SK-N-SH treated with all-trans-retinoic acid at 6 μM for 48 hours (cell line): ENCODE results near the gene CCT3.

ENCODE experiments used
- ATAC-seq: fragments of 200-7000 bp; cut with Tn5 transposase; 3 replicates; pipeline ENCODE4 v1.9.1; 2020; ENCODE audit warnings: mild to moderate bottlenecking, moderate library complexity
- ARNTL ChIP-seq: fragments of 450-650 bp; formaldehyde crosslinking; IDR thresholded peaks from 2 replicates; pipeline ENCODE4 v1.5.0; 2020; ENCODE audit warnings: low read depth, mild to moderate bottlenecking, moderate library complexity, borderline replicate concordance
- CSDC2 ChIP-seq: fragments of 250-450 bp; sonication (Bioruptor Pico); IDR thresholded peaks from 2 replicates; pipeline ENCODE4 v1.5.0; 2020; ENCODE audit warnings: mild to moderate bottlenecking, moderate library complexity
- CSRNP3 ChIP-seq: fragments of 250-450 bp; sonication (Bioruptor Pico); IDR thresholded peaks from 2 replicates; pipeline ENCODE4 v1.5.1; 2021; ENCODE audit warnings: mild to moderate bottlenecking, moderate library complexity
- ESRRG ChIP-seq: fragments of 250-450 bp; sonication (Bioruptor Pico); IDR thresholded peaks from 2 replicates; pipeline ENCODE4 v1.6.1; 2021; ENCODE audit warnings: mild to moderate bottlenecking
- GLIS3 ChIP-seq: fragments of 250-450 bp; sonication (Bioruptor Pico); IDR thresholded peaks from 2 replicates; pipeline ENCODE4 v1.5.0; 2020; ENCODE audit warnings: mild to moderate bottlenecking, moderate library complexity
- ISL1 ChIP-seq: fragments of 250-450 bp; sonication (Bioruptor Pico); IDR thresholded peaks from 2 replicates; pipeline ENCODE4 v2.1.2; 2022; ENCODE audit warnings: mild to moderate bottlenecking, moderate library complexity
- OSR1 ChIP-seq: fragments of 250-450 bp; sonication (Bioruptor Pico); IDR thresholded peaks from 2 replicates; pipeline ENCODE4 v1.8.0; 2022; ENCODE audit warnings: moderate library complexity, mild to moderate bottlenecking, inconsistent platforms
- POU6F1 ChIP-seq: fragments of 250-450 bp; sonication (Bioruptor Pico); IDR thresholded peaks from 2 replicates; pipeline ENCODE4 v1.8.0; 2021; ENCODE audit warnings: low read depth, mild to moderate bottlenecking, moderate library complexity, borderline replicate concordance
- PPARA ChIP-seq: fragments of 250-450 bp; sonication (Bioruptor Pico); IDR thresholded peaks from 2 replicates; pipeline ENCODE4 v1.5.0; 2020; ENCODE audit warnings: mild to moderate bottlenecking, borderline replicate concordance
- RARB ChIP-seq: fragments of 250-450 bp; sonication (Bioruptor Pico); IDR thresholded peaks from 2 replicates; pipeline ENCODE4 v1.8.0; 2021; ENCODE audit warnings: mild to moderate bottlenecking, moderate library complexity
- SNAI2 ChIP-seq: fragments of 250-450 bp; sonication (Bioruptor Pico); IDR thresholded peaks from 2 replicates; pipeline ENCODE4 v1.5.0; 2020; ENCODE audit warnings: mild to moderate bottlenecking, moderate library complexity
- TCF4 ChIP-seq: fragments of 250-450 bp; sonication (Bioruptor Pico); IDR thresholded peaks from 2 replicates; pipeline ENCODE4 v1.8.0; 2021; ENCODE audit warnings: mild to moderate bottlenecking, moderate library complexity, borderline replicate concordance
- TOX ChIP-seq: fragments of 250-450 bp; sonication (Bioruptor Pico); IDR thresholded peaks from 2 replicates; pipeline ENCODE4 v1.8.0; 2021; ENCODE audit warnings: mild to moderate bottlenecking, moderate library complexity, borderline replicate concordance
- ZC3H10 ChIP-seq: fragments of 250-450 bp; sonication (Bioruptor Pico); IDR thresholded peaks from 2 replicates; pipeline ENCODE4 v1.5.1; 2021; ENCODE audit warnings: mild to moderate bottlenecking, moderate library complexity
- ZFP3 ChIP-seq: fragments of 250-450 bp; sonication (Bioruptor Pico); IDR thresholded peaks from 2 replicates; pipeline ENCODE4 v1.5.0; 2020; ENCODE audit warnings: mild to moderate bottlenecking, moderate library complexity
- ZFP30 ChIP-seq: fragments of 450-650 bp; formaldehyde crosslinking; IDR thresholded peaks from 2 replicates; pipeline ENCODE4 v1.5.0; 2022; ENCODE audit warnings: mild to moderate bottlenecking, moderate library complexity
- ZNF565 ChIP-seq: fragments of 450-650 bp; formaldehyde crosslinking; conservative IDR thresholded peaks from 2 replicates; pipeline ENCODE4 v1.5.0; 2020; ENCODE audit warnings: low read depth, mild to moderate bottlenecking, moderate library complexity
- ZNF70 ChIP-seq: fragments of 450-650 bp; formaldehyde crosslinking; IDR thresholded peaks from 2 replicates; pipeline ENCODE4 v1.5.0; 2020; ENCODE audit warnings: mild to moderate bottlenecking, moderate library complexity
- ZNF8 ChIP-seq: fragments of 450-650 bp; formaldehyde crosslinking; IDR thresholded peaks from 2 replicates; pipeline ENCODE4 v1.5.0; 2020; ENCODE audit warnings: mild to moderate bottlenecking, moderate library complexity
- TF ChIP-seq, protein P1 (sequence below): fragments of 250-450 bp; sonication (Bioruptor Pico); IDR thresholded peaks from 2 replicates; pipeline ENCODE4 v1.8.0; 2020; ENCODE audit warnings: mild to moderate bottlenecking, moderate library complexity, borderline replicate concordance
- TF ChIP-seq, protein P2 (sequence below): fragments of 250-450 bp; sonication (Bioruptor Pico); IDR thresholded peaks from 2 replicates; pipeline ENCODE4 v1.5.1; 2020; ENCODE audit warnings: low read depth, mild to moderate bottlenecking, moderate library complexity
- TF ChIP-seq, protein P3 (sequence below): fragments of 250-450 bp; sonication (Bioruptor Pico); IDR thresholded peaks from 2 replicates; pipeline ENCODE4 v1.5.0; 2020; ENCODE audit warnings: mild to moderate bottlenecking, moderate library complexity

Gene CCT3

GRCh38 chr1:156305215-156305614 lies 32.9 kb downstream of the CCT3 start:
- no peak for ATAC-seq
- TF ChIP-seq GLIS3 (CRISPR knock-in tag): no peak
- TF ChIP-seq, all 23 proteins: peak for 0

GRCh38 chr1:156303241-156303640 lies 34.9 kb downstream of the CCT3 start:
- no peak for ATAC-seq
- TF ChIP-seq OSR1 (CRISPR knock-in tag): no peak
- no peak for TF ChIP-seq ZC3H10
- TF ChIP-seq ESRRG: no peak
- TF ChIP-seq, all 23 proteins: peak for 0

DNA sequence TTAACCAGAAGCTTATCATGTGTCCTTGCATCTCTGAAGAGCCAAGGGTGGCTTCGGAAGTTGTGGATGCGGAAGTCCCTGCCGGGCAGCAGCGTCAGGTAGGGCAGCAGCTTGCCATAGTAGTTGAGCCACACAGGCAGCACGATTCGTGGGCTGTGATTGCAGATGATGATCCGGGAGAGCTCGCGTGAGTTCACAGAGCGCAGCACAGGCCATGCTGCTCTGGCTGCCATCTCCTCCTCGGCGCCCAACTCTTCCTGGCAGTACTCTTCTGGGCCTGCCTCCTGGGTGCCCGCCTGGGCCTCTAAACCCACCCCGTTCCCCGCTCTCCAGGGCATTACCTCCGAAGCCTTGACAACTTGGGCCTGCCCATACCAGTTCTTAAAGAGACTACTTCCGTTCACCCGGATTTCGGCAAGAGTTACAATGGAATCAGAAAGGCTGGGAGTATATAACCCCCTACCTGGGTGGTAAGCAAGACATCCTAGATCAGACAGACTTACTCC lies 39.2 kb downstream of the CCT3 start, which contains the start of gene VHLL:
Gene VHLL (minus strand): TSS at position 456 of the 506 bp plus-strand sequence. CDS start 118 bp downstream, at position 338.
- no peak for ATAC-seq
- no peak for TF ChIP-seq ESRRG
- no peak for TF ChIP-seq ZNF70 (CRISPR knock-in tag)
- TF ChIP-seq OSR1 (CRISPR knock-in tag): no peak
- TF ChIP-seq, protein P1, sequence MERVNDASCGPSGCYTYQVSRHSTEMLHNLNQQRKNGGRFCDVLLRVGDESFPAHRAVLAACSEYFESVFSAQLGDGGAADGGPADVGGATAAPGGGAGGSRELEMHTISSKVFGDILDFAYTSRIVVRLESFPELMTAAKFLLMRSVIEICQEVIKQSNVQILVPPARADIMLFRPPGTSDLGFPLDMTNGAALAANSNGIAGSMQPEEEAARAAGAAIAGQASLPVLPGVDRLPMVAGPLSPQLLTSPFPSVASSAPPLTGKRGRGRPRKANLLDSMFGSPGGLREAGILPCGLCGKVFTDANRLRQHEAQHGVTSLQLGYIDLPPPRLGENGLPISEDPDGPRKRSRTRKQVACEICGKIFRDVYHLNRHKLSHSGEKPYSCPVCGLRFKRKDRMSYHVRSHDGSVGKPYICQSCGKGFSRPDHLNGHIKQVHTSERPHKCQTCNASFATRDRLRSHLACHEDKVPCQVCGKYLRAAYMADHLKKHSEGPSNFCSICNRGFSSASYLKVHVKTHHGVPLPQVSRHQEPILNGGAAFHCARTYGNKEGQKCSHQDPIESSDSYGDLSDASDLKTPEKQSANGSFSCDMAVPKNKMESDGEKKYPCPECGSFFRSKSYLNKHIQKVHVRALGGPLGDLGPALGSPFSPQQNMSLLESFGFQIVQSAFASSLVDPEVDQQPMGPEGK (CRISPR knock-in tag): no peak
- TF ChIP-seq ZFP3 (CRISPR knock-in tag): no peak
- no peak for TF ChIP-seq ZNF8 (CRISPR knock-in tag)
- no peak for TF ChIP-seq SNAI2
- TF ChIP-seq, protein P2, sequence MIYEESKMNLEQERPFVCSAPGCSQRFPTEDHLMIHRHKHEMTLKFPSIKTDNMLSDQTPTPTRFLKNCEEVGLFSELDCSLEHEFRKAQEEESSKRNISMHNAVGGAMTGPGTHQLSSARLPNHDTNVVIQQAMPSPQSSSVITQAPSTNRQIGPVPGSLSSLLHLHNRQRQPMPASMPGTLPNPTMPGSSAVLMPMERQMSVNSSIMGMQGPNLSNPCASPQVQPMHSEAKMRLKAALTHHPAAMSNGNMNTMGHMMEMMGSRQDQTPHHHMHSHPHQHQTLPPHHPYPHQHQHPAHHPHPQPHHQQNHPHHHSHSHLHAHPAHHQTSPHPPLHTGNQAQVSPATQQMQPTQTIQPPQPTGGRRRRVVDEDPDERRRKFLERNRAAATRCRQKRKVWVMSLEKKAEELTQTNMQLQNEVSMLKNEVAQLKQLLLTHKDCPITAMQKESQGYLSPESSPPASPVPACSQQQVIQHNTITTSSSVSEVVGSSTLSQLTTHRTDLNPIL (CRISPR knock-in tag): no peak
- TF ChIP-seq TCF4: no peak
- TF ChIP-seq ISL1 (CRISPR knock-in tag): no peak
- no peak for TF ChIP-seq ZFP30 (CRISPR knock-in tag)
- TF ChIP-seq CSDC2: no peak
- TF ChIP-seq TOX (CRISPR knock-in tag): no peak
- TF ChIP-seq PPARA (CRISPR knock-in tag): no peak

DNA sequence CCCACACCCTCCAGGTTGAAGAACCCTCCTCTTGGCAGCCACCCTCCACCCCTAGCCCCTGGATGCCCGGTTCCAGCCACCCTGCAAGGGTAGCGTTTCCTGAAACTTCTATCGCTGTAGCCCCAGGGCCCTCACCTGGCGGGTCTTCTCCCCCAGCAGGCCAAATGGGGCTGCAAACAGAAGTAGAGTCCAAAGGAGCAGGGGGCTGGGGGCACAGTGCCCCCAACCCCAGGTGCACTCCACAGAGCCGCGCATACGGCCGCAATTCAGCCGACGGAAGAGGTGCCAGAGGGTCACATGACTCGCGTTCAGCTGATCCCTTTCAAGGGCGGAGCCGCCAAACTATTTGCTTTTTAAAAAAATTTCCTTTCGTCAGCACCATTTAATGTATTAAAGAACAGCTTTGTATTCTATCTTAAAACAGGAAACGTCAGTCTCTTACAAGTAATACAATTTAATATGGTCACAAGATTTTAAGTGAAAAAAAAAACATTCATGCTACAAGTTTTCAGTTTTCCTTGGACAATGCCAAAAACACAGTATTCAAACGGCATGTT lies 42.6 kb downstream of the CCT3 start, which contains the start of gene GLMP:
Gene GLMP (minus strand): TSS at position 289 of the 557 bp plus-strand sequence. CDS start 34 bp downstream, at position 255.
- peak; percentile 57 for ATAC-seq
- TF ChIP-seq, protein P2 (CRISPR knock-in tag): no peak
- TF ChIP-seq POU6F1 (CRISPR knock-in tag) (no peak), PPARA (CRISPR knock-in tag) (no peak), TOX (CRISPR knock-in tag) (no peak), ARNTL (CRISPR knock-in tag) (no peak), CSRNP3 (CRISPR knock-in tag) (no peak), ZC3H10 (no peak), ZNF565 (CRISPR knock-in tag) (no peak), ZNF70 (CRISPR knock-in tag) (no peak), ZFP30 (CRISPR knock-in tag) (no peak), ESRRG (no peak), ZFP3 (CRISPR knock-in tag) (no peak), ISL1 (CRISPR knock-in tag) (no peak), GLIS3 (CRISPR knock-in tag) (no peak), RARB (no peak), TCF4 (no peak)
- TF ChIP-seq, protein P1 (CRISPR knock-in tag): no peak
- TF ChIP-seq, protein P3, sequence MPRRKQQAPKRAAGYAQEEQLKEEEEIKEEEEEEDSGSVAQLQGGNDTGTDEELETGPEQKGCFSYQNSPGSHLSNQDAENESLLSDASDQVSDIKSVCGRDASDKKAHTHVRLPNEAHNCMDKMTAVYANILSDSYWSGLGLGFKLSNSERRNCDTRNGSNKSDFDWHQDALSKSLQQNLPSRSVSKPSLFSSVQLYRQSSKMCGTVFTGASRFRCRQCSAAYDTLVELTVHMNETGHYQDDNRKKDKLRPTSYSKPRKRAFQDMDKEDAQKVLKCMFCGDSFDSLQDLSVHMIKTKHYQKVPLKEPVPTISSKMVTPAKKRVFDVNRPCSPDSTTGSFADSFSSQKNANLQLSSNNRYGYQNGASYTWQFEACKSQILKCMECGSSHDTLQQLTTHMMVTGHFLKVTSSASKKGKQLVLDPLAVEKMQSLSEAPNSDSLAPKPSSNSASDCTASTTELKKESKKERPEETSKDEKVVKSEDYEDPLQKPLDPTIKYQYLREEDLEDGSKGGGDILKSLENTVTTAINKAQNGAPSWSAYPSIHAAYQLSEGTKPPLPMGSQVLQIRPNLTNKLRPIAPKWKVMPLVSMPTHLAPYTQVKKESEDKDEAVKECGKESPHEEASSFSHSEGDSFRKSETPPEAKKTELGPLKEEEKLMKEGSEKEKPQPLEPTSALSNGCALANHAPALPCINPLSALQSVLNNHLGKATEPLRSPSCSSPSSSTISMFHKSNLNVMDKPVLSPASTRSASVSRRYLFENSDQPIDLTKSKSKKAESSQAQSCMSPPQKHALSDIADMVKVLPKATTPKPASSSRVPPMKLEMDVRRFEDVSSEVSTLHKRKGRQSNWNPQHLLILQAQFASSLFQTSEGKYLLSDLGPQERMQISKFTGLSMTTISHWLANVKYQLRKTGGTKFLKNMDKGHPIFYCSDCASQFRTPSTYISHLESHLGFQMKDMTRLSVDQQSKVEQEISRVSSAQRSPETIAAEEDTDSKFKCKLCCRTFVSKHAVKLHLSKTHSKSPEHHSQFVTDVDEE (CRISPR knock-in tag): no peak
